B cell (primary cell): Measurements from ENCODE around the gene IGSF3.

Experiments
- EZH2 ChIP-seq: IDR thresholded peaks from 2 replicates; pipeline ENCODE4 v1.6.1; 2012; ENCODE audit warnings: borderline replicate concordance, low read depth, mild to moderate bottlenecking, moderate library complexity, low read length; ENCODE audit not compliant: insufficient read depth, poor library complexity, severe bottlenecking
- TF ChIP-seq, protein P1 (sequence below): fragments of 200-600 bp; IDR thresholded peaks from one replicate; pipeline ENCODE4 v1.8.0; 2022; ENCODE audit warnings: antibody characterized with exemption, mild to moderate bottlenecking

DNA sequence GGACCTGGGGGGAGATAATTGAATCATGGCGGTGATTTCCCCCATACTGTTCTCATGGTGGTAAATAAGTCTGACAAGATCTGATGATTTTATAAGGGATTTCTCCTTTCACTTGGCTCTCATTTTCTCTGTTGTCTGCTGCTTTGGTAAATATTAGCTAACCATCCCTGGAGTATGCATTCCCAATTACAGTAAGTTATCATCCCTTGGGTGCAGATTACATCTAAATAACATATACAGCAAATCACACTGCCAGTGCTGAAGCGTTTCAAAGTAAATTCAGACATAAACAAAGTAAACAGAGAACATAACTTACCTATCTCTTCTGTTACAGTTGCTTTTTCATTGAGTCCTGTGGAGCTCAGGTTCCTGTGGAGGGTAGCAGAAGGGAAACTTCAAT is 38.6 kb upstream of the IGSF3 start:
- TF ChIP-seq, protein P1, sequence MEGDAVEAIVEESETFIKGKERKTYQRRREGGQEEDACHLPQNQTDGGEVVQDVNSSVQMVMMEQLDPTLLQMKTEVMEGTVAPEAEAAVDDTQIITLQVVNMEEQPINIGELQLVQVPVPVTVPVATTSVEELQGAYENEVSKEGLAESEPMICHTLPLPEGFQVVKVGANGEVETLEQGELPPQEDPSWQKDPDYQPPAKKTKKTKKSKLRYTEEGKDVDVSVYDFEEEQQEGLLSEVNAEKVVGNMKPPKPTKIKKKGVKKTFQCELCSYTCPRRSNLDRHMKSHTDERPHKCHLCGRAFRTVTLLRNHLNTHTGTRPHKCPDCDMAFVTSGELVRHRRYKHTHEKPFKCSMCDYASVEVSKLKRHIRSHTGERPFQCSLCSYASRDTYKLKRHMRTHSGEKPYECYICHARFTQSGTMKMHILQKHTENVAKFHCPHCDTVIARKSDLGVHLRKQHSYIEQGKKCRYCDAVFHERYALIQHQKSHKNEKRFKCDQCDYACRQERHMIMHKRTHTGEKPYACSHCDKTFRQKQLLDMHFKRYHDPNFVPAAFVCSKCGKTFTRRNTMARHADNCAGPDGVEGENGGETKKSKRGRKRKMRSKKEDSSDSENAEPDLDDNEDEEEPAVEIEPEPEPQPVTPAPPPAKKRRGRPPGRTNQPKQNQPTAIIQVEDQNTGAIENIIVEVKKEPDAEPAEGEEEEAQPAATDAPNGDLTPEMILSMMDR: no peak
- TF ChIP-seq EZH2: no peak
